ENCODE data around the gene ZBED3.

ZBED3 gene

GRCh38 chr5:77064040-77064439, 23.0 kb downstream of the ZBED3 start:
- TF ChIP-seq ELF4 (IDR thresholded peaks at IDR 0.05) = no peak
- no peak for TF ChIP-seq CTBP1 (IDR thresholded peaks at IDR 0.05; ENCODE audit: borderline replicate concordance)
- TF ChIP-seq LEF1 (IDR thresholded peaks at IDR 0.05; ENCODE audit: borderline replicate concordance) = no peak
- no peak for TF ChIP-seq SP1 (IDR thresholded peaks at IDR 0.05)
- TF ChIP-seq NFRKB (IDR thresholded peaks at IDR 0.05) = no peak
- TF ChIP-seq FOXM1 (IDR thresholded peaks at IDR 0.05; ENCODE audit: borderline replicate concordance) = no peak
- no peak for TF ChIP-seq FOXK2 (IDR thresholded peaks at IDR 0.05)
- no peak for TF ChIP-seq ZNF384 (IDR thresholded peaks at IDR 0.05)
- TF ChIP-seq L3MBTL2 (conservative IDR thresholded peaks at IDR 0.05) = no peak
- TF ChIP-seq TARDBP (IDR thresholded peaks at IDR 0.05) = no peak
- TF ChIP-seq ARNT (IDR thresholded peaks at IDR 0.05) = no peak
- no peak for TF ChIP-seq SUZ12 (IDR thresholded peaks at IDR 0.05)
- TF ChIP-seq HDGF (IDR thresholded peaks at IDR 0.05; ENCODE audit: borderline replicate concordance) = no peak
- no peak for TF ChIP-seq FOXA1 (IDR thresholded peaks at IDR 0.05)
- CTCF ChIA-PET = no interaction called here
- no peak for DNase-seq (ENCODE audit: extremely low spot score)
- POLR2A ChIA-PET = no interaction called here

DNA sequence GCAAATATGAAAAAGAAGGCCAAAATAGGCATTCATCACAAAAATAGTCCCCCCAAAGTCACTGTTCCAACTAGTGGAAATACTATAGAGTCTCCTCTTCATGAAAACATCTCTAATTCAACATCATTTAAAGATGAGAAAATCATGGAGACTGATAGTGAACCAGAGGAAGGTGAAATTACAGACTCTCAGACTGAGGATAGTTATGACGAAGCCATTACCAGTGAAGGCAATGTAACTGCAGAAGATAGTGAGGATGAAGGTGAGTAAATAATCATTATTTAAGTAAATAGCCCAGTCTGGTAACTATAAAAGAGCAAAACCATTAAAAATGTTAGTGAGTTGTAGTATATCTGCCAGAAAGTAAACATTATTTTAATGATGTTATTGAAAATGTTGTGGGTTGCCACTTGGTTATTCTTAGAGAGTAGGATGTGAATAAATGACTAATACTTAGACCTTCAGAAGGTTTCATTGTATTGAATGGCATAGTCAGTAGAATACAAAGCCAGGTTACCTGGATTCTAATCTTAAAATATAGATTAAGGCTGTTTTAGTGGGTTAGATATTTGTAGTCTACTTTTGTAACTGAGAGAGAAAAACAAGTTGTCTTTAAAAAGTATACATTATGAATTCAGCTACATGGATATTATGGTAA, 40.5 kb downstream of the ZBED3 start:
- ChIA-PET CTCF (no interaction called here), POLR2A (no interaction called here)
- TF ChIP-seq ELF4 (IDR thresholded peaks at IDR 0.05) (no peak), ARNT (IDR thresholded peaks at IDR 0.05) (no peak), ZNF384 (IDR thresholded peaks at IDR 0.05) (no peak), FOXM1 (IDR thresholded peaks at IDR 0.05; ENCODE audit: borderline replicate concordance) (no peak), NFRKB (IDR thresholded peaks at IDR 0.05) (no peak), TARDBP (IDR thresholded peaks at IDR 0.05) (no peak), LEF1 (IDR thresholded peaks at IDR 0.05; ENCODE audit: borderline replicate concordance) (no peak), L3MBTL2 (conservative IDR thresholded peaks at IDR 0.05) (no peak), FOXA1 (IDR thresholded peaks at IDR 0.05) (no peak)
- no peak for DNase-seq (ENCODE audit: extremely low spot score)

- POLR2A ChIA-PET = no interaction called here
- CTCF ChIA-PET = no interaction called here
- DNase-seq (ENCODE audit: extremely low spot score) = no peak
- TF ChIP-seq TARDBP (IDR thresholded peaks at IDR 0.05) = no peak
- no peak for TF ChIP-seq ARNT (IDR thresholded peaks at IDR 0.05)
- no peak for TF ChIP-seq SP1 (IDR thresholded peaks at IDR 0.05)
- TF ChIP-seq FOXA1 (IDR thresholded peaks at IDR 0.05) = no peak
- no peak for TF ChIP-seq L3MBTL2 (conservative IDR thresholded peaks at IDR 0.05)
- TF ChIP-seq LEF1 (IDR thresholded peaks at IDR 0.05; ENCODE audit: borderline replicate concordance) = no peak
- TF ChIP-seq, protein P1, sequence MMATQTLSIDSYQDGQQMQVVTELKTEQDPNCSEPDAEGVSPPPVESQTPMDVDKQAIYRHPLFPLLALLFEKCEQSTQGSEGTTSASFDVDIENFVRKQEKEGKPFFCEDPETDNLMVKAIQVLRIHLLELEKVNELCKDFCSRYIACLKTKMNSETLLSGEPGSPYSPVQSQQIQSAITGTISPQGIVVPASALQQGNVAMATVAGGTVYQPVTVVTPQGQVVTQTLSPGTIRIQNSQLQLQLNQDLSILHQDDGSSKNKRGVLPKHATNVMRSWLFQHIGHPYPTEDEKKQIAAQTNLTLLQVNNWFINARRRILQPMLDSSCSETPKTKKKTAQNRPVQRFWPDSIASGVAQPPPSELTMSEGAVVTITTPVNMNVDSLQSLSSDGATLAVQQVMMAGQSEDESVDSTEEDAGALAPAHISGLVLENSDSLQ (IDR thresholded peaks at IDR 0.05) = no peak
- no peak for TF ChIP-seq CTBP1 (IDR thresholded peaks at IDR 0.05; ENCODE audit: borderline replicate concordance)
Observed at GRCh38 chr5:77035950-77036349, 51.1 kb downstream of the ZBED3 start.

DNA sequence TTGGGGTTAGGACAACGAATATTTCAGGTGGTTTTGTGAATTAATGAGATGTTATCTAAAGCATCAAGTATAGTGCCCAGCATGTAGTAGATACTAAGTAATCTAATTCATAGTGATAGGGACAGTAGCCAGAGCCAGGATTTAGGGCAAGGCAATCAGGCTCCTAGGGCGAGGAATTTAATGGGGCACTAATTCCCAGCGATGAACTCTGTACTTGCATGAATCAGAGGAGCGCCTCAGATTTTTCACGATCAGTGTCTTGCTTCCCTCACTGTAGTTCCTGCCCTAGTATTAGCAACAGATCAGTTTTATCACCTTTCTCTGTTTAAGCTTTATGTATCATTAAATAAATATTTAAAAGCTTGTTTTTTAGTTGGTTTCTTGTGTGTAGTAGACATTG, 53.7 kb downstream of the ZBED3 start:
- POLR2A ChIA-PET = no interaction called here
- CTCF ChIA-PET = no interaction called here
- no peak for DNase-seq (ENCODE audit: extremely low spot score)
- TF ChIP-seq BHLHE40 (IDR thresholded peaks at IDR 0.05; ENCODE audit: borderline replicate concordance) (no peak), ZNF384 (IDR thresholded peaks at IDR 0.05) (no peak), ELF4 (IDR thresholded peaks at IDR 0.05) (no peak), HDGF (IDR thresholded peaks at IDR 0.05; ENCODE audit: borderline replicate concordance) (no peak), LEF1 (IDR thresholded peaks at IDR 0.05; ENCODE audit: borderline replicate concordance) (no peak), FOXA1 (IDR thresholded peaks at IDR 0.05) (no peak), NFRKB (IDR thresholded peaks at IDR 0.05) (no peak), TARDBP (IDR thresholded peaks at IDR 0.05) (no peak), FOXK2 (IDR thresholded peaks at IDR 0.05) (no peak), CTBP1 (IDR thresholded peaks at IDR 0.05; ENCODE audit: borderline replicate concordance) (no peak), L3MBTL2 (conservative IDR thresholded peaks at IDR 0.05) (no peak), SP1 (IDR thresholded peaks at IDR 0.05) (no peak), ARNT (IDR thresholded peaks at IDR 0.05) (no peak), FOXM1 (IDR thresholded peaks at IDR 0.05; ENCODE audit: borderline replicate concordance) (no peak)

DNA sequence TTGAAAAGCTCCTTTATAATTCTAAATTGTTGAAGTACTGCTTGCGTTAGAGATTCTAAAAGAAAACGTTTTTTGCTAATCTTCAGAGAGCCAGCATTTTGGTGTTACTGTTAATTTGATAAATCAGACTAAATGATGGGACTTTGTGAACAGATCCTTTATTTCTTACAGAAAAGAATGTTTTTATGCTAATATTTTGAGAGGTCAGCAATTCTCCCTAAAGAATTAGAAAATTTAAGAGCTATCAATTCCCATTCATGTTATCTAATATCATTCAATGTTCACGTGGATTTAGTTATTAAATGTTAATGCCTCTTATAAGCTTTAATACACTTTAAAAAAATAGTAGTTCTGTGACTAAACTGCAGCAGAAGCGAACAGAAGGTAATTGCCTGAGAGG, 54.5 kb downstream of the ZBED3 start:
- no peak for TF ChIP-seq BHLHE40 (IDR thresholded peaks at IDR 0.05; ENCODE audit: borderline replicate concordance)
- TF ChIP-seq ELF4 (IDR thresholded peaks at IDR 0.05) = no peak
- TF ChIP-seq, protein P1 (IDR thresholded peaks at IDR 0.05) = no peak
- no peak for TF ChIP-seq ARNT (IDR thresholded peaks at IDR 0.05)
- no peak for TF ChIP-seq FOXM1 (IDR thresholded peaks at IDR 0.05; ENCODE audit: borderline replicate concordance)
- TF ChIP-seq L3MBTL2 (conservative IDR thresholded peaks at IDR 0.05) = no peak
- no peak for TF ChIP-seq TARDBP (IDR thresholded peaks at IDR 0.05)
- TF ChIP-seq ZNF384 (IDR thresholded peaks at IDR 0.05) = no peak
- TF ChIP-seq NFRKB (IDR thresholded peaks at IDR 0.05) = no peak
- TF ChIP-seq CTBP1 (IDR thresholded peaks at IDR 0.05; ENCODE audit: borderline replicate concordance) = no peak
- ChIA-PET CTCF (no interaction called here), POLR2A (no interaction called here)
- no peak for DNase-seq (ENCODE audit: extremely low spot score)

- DNase-seq (ENCODE audit: extremely low spot score) = no peak
- POLR2A ChIA-PET = interaction anchor here (1.6 kb wide), 1 partner anchor 54 kb away, joined by 4 read pairs; no protein-coding TSS in a partner anchor
- CTCF ChIA-PET = interaction anchor here (1.1 kb wide), 1 partner anchor 17 kb away, joined by 5 read pairs; no protein-coding TSS in a partner anchor
- TF ChIP-seq SUZ12 (IDR thresholded peaks at IDR 0.05) = no peak
- no peak for TF ChIP-seq ZNF384 (IDR thresholded peaks at IDR 0.05)
- TF ChIP-seq BHLHE40 (IDR thresholded peaks at IDR 0.05; ENCODE audit: borderline replicate concordance) = no peak
- TF ChIP-seq HDGF (IDR thresholded peaks at IDR 0.05; ENCODE audit: borderline replicate concordance) = no peak
- TF ChIP-seq TARDBP (IDR thresholded peaks at IDR 0.05) = no peak
- no peak for TF ChIP-seq FOXM1 (IDR thresholded peaks at IDR 0.05; ENCODE audit: borderline replicate concordance)
- TF ChIP-seq FOXA1 (IDR thresholded peaks at IDR 0.05) = no peak
- TF ChIP-seq LEF1 (IDR thresholded peaks at IDR 0.05; ENCODE audit: borderline replicate concordance) = no peak
- no peak for TF ChIP-seq L3MBTL2 (conservative IDR thresholded peaks at IDR 0.05)
- TF ChIP-seq SP1 (IDR thresholded peaks at IDR 0.05) = no peak
- no peak for TF ChIP-seq NFRKB (IDR thresholded peaks at IDR 0.05)
- no peak for TF ChIP-seq ELF4 (IDR thresholded peaks at IDR 0.05)
- TF ChIP-seq FOXK2 (IDR thresholded peaks at IDR 0.05) = no peak
- TF ChIP-seq ARNT (IDR thresholded peaks at IDR 0.05) = no peak
- TF ChIP-seq CTBP1 (IDR thresholded peaks at IDR 0.05; ENCODE audit: borderline replicate concordance) = no peak
- TF ChIP-seq, protein P1 (IDR thresholded peaks at IDR 0.05) = no peak
Observed at GRCh38 chr5:77031891-77032290, 55.2 kb downstream of the ZBED3 start.

Measured in HEK293T (cell line).